Mesodermal cell (in vitro differentiated cells): Measurements from ENCODE around the gene DBF4B. TPM values are rescaled to one million over a fixed set of nuclear protein-coding genes. Genes with fewer than 3 reads are reported as not detected.
"Not testable (repeated sequence)": the region's sequence is repeated elsewhere in the genome, so short reads cannot be mapped to it uniquely, and the experiment has no call there.

ENCODE experiments used
- H3K27ac ChIP-seq: 2 replicates; pipeline ENCODE4 v1.7.0; 2013; ENCODE audit warnings: mild to moderate bottlenecking, low read depth, low read length, moderate library complexity; ENCODE audit not compliant: severe bottlenecking
- H3K36me3 ChIP-seq: 2 replicates; pipeline ENCODE4 v1.7.1; 2013; ENCODE audit warnings: mild to moderate bottlenecking, low read length, moderate library complexity; ENCODE audit not compliant: control insufficient read depth, insufficient read depth
- H3K4me1 ChIP-seq: one replicate; pipeline ENCODE4 v1.7.1; 2013; ENCODE audit warnings: mild to moderate bottlenecking, low read length; ENCODE audit not compliant: insufficient read depth, control insufficient read depth, poor library complexity, severe bottlenecking
- H3K4me3 ChIP-seq: 2 replicates; pipeline ENCODE4 v1.7.0; 2013; ENCODE audit warnings: low read length, control low read depth, mild to moderate bottlenecking; ENCODE audit not compliant: insufficient read depth, poor library complexity, severe bottlenecking; ENCODE audit errors: extremely low read depth
- H3K9me3 ChIP-seq: 2 replicates; pipeline ENCODE4 v1.7.1; 2013; ENCODE audit warnings: mild to moderate bottlenecking, low read length, moderate library complexity; ENCODE audit not compliant: control insufficient read depth
- WGBS, 2 experiments: methylation state at CpG; one replicate each; pipeline ENCODE4 v1.1.5; 2013; ENCODE audit warnings: missing lambda C conversion rate in 2 of 2; ENCODE audit not compliant: insufficient coverage in 2 of 2; 5-methylcytosine and 5-hydroxymethylcytosine counted together
- polyA plus RNA-seq, 2 experiments: library from polyadenylated mRNA; stranded (reverse); fragments of 50-300 nt; gene quantifications; one replicate each; pipeline ENCODE4 v1.2.3, GENCODE V29; 2013

The DBF4B gene, protein sequence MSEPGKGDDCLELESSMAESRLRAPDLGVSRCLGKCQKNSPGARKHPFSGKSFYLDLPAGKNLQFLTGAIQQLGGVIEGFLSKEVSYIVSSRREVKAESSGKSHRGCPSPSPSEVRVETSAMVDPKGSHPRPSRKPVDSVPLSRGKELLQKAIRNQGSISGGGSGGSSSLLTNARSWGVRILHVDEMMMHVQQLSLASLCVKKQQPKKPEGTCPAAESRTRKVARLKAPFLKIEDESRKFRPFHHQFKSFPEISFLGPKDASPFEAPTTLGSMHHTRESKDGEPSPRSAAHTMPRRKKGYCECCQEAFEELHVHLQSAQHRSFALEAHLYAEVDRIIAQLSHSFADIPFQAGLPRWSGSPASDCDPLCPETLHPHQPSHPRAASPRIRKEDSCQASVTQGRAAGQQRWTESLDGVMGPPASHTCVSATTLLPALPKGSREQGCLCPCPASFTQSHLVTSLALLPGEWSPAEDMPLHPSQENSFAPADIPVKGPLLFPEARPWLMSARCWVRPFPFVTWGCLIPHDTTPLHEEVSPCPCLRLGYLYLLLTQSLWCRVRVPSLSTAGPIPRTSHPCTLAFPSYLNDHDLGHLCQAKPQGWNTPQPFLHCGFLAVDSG
- polyA plus RNA-seq (2013, experiment 1 of 2) = 17.0 TPM
- 16.7 TPM for polyA plus RNA-seq (2013, experiment 2 of 2)

DNA sequence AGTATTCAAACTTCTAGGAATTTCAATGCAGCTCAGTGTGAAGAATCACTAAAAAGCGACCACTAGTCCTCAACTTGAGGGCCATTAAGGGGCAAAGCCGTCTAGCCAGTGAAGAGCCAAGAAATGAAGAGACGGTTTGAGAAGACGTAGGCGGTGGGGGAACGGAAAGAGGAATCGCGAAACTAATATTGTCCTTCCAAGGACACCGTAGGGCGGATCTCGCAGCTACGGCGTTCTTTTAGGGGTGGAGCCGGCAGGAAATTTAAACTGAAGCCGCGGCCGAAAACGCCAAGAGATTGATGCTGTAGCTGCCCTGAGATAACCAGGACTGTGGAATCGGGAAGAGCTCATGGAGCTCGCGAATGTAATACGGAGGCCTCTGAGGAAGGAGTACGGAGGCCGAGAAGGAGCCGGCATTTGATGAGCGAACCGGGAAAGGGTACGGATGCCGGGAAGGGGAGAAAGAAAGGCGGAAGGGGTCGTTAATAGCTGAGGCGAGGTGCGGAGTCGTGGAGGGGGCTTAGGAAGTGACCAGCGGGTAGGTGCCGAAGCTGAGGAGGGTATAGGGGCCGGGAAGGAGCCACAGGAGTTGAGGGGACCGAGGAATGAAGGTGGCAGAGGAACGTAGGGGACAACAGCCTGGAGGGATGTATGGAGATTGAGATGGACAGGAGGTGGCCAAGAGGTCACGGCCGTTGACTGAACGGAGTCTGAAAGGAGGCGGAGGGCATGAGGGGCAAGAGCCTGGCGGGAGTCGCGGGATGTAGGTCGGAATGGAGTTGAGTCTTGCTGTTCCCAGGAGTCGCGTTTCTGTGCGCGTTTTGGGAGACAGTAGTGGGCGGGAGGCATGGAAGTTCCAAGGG is at the start of gene DBF4B:
TSS of gene DBF4B (plus strand) at position 265 of the 863 bp plus-strand sequence. CDS start at position 421, 156 bp downstream.
- no peaks in the 10 kb centered on the region for H3K9me3 ChIP-seq
- H3K4me3 ChIP-seq = peak within 1 kb of the TSS; percentile 66
- peaks cover 10% of the 10 kb centered on the region for H3K36me3 ChIP-seq
- H3K4me1 ChIP-seq = no peaks in the 10 kb centered on the region
- H3K27ac ChIP-seq = peak within 1 kb of the TSS; percentile 86
- WGBS, 2 experiments = 0 to 1% methylated on average over 51 to 52 of the region's 52 CpGs

DNA sequence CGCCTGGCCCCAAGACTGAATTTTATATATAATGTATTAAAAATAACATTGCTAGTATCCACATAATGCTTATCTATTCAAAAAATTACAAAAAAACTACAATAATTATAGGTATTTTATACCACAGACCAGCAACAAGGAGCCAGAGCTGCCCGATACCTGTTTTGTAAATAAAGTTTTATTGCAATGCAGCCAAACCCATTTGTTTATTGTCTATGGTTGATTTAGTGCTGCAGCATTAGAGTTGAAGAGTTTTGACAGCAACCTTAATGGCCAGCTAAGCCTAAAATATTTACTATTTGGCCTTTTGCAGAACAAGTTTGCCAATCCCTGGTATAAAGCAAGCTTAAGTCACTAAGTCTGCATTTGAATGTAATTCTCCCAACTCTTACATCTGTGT is 46.6 kb upstream of the DBF4B start:
- no peak overlapping the region for H3K27ac ChIP-seq
- no peaks in the 10 kb centered on the region for H3K9me3 ChIP-seq
- no peaks in the 10 kb centered on the region for H3K36me3 ChIP-seq
- no peak overlapping the region for H3K4me3 ChIP-seq
- 100% methylated on average over 1 of the region's 2 CpGs; no CpG with 5 or more reads in 1 of the 2 experiments for WGBS, 2 experiments
- no peaks in the 10 kb centered on the region for H3K4me1 ChIP-seq

DNA sequence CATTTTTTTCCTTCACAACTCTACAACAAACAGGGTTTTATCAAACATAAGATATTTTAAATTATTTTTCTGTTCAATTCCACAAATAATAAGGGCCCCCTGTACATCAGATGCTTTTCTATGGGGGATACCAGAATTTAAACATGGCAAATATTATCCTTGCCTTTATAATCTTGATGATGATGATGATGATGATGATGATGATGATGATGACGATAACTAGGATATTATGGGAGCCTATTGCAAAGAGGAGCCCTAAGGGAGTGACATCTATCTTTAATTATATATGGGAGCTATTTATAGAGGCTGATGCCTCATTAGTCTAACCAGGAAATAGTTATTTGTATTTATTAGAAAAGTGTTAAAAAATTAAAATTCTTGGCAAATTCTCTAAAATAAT is 45.4 kb upstream of the DBF4B start:
- Histone ChIP-seq H3K4me1 (no peaks in the 10 kb centered on the region), H3K4me3 (no peak overlapping the region), H3K27ac (no peak overlapping the region), H3K36me3 (no peaks in the 10 kb centered on the region), H3K9me3 (no peaks in the 10 kb centered on the region)
- WGBS, 2 experiments = no CpG with 5 or more reads among the region's 1 CpG

- no peaks in the 10 kb centered on the region for H3K36me3 ChIP-seq
- no peaks in the 10 kb centered on the region for H3K4me1 ChIP-seq
- no peaks in the 10 kb centered on the region for H3K9me3 ChIP-seq
- H3K4me3 ChIP-seq = no peak overlapping the region
- WGBS, 2 experiments = no CpG with 5 or more reads among the region's 1 CpG
- no peak overlapping the region for H3K27ac ChIP-seq
Observed at GRCh38 chr17:44664867-44665266, 43.6 kb upstream of the DBF4B start.

- H3K4me1 ChIP-seq = no peaks in the 10 kb centered on the region
- H3K9me3 ChIP-seq = no peaks in the 10 kb centered on the region
- no peaks in the 10 kb centered on the region for H3K36me3 ChIP-seq
- no peak overlapping the region for H3K4me3 ChIP-seq
- 100% methylated on average over 1 of the region's 1 CpG; no CpG with 5 or more reads in 1 of the 2 experiments for WGBS, 2 experiments
- no peak overlapping the region for H3K27ac ChIP-seq
Observed at GRCh38 chr17:44666006-44666405, 42.5 kb upstream of the DBF4B start.

DNA sequence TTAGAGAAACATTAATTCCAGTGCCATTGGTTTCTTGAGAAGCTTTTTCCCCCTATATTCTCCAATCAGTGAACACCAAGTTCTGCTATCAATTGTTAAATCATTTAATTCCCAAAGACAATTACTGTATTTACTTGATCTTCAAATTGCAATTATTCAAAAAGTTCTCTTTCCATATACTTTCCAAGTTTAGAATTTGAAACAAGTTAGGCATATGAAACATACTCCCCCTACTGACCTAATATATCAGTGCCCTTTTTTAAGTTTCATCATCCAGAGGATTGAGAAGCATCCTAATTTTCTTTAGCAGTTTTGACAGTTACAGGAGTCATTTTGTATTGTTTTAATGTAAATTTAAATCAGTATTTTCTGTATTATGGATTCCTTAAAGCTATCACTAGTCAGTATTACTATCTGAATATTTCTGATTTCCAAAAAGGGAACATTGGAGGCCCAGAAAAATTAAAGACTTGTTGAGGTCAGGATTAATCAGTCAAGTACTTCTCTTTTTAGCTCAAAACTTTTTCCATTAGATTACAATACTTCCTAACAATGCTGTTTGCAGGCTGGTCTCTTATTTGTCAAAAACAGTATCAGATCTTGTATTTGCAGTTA is 35.9 kb upstream of the DBF4B start:
- no peaks in the 10 kb centered on the region for H3K9me3 ChIP-seq
- no peak overlapping the region for H3K4me3 ChIP-seq
- H3K4me1 ChIP-seq = no peaks in the 10 kb centered on the region
- peaks cover 2% of the 10 kb centered on the region for H3K36me3 ChIP-seq
- H3K27ac ChIP-seq = no peak overlapping the region

DNA sequence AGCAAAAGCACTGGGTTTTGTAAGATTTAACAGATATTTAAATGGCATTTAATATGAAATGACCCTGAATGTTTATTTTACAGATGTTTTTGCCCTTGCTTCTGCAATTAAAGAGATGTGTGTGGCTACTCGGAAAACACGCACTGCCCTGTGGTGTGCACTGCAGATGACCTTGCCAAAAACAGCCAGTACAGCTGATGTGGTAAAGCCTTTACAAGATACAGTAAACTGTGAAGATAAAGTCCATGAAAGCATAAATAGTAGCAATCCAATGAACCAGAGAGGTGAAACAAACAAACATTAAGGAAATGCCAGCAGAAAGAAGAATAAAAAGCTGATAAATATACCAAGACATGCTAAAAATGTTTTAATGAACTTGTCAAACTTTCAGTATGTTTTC is 34.6 kb upstream of the DBF4B start:
- peaks cover 12% of the 10 kb centered on the region for H3K36me3 ChIP-seq
- 85 to 96% methylated on average over 2 of the region's 2 CpGs for WGBS, 2 experiments
- H3K9me3 ChIP-seq = no peaks in the 10 kb centered on the region
- H3K4me3 ChIP-seq = no peak overlapping the region
- H3K27ac ChIP-seq = no peak overlapping the region
- no peaks in the 10 kb centered on the region for H3K4me1 ChIP-seq

- Histone ChIP-seq H3K4me1 (no peaks in the 10 kb centered on the region), H3K36me3 (peaks cover 30% of the 10 kb centered on the region), H3K4me3 (no peak overlapping the region), H3K27ac (no peak overlapping the region), H3K9me3 (no peaks in the 10 kb centered on the region)
- no CpG with 5 or more reads among the region's 2 CpGs for WGBS, 2 experiments
Observed at GRCh38 chr17:44677136-44677535, 31.3 kb upstream of the DBF4B start.

DNA sequence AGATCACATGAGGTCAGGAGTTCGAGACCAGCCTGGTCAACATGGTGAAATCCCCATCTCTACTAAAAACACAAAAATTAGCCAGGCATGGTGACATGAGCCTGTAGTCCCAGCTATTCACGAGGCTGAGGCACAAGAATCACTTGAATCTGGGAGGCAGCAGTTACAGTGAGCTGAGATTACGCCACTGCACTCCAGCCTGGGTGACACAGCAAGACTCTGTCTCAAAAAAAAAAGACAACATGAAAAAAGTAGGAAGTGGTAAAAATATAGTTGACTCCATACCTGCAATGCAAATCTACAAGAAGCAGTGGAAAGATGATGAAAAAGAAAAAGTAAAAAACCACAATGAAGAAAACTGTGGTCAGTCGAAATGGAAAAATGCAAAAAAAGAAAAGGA is 25.2 kb upstream of the DBF4B start:
- peaks cover 47% of the 10 kb centered on the region for H3K36me3 ChIP-seq
- not testable (repeated sequence) for H3K9me3 ChIP-seq, H3K4me1 ChIP-seq, H3K27ac ChIP-seq, H3K4me3 ChIP-seq
- WGBS, 2 experiments = 86 to 87% methylated on average over 3 of the region's 4 CpGs

- H3K4me3 ChIP-seq = no peak overlapping the region
- H3K4me1 ChIP-seq = peaks cover 3% of the 10 kb centered on the region
- WGBS, 2 experiments = no CpG with 5 or more reads among the region's 1 CpG
- no peak overlapping the region for H3K27ac ChIP-seq
- no peaks in the 10 kb centered on the region for H3K9me3 ChIP-seq
- H3K36me3 ChIP-seq = peaks cover 21% of the 10 kb centered on the region
Observed at GRCh38 chr17:44687756-44688155, 20.7 kb upstream of the DBF4B start.
